Right lobe of liver (tissue), 6 donors: ENCODE data around the gene TMEM63C. TPM values are rescaled to one million over a fixed set of nuclear protein-coding genes. Genes with fewer than 3 reads are reported as not detected.

ENCODE experiments used
- ATAC-seq, 4 donors: fragments of 200-7000 bp; cut with Tn5 transposase; one replicate each; pipeline ENCODE4 v1.9.1; 2020; ENCODE audit warnings: mild to moderate bottlenecking in 4 of 4, moderate library complexity in 4 of 4
- DNase-seq, 3 donors: peaks; one replicate each; pipeline ENCODE4 v3.0.0-alpha.2; 2020
- H3K27ac ChIP-seq, 3 donors: fragments of 200-600 bp; one replicate each; pipeline ENCODE4 v1.8.0; 2022
- H3K27me3 ChIP-seq, 2 donors: fragments of 200-600 bp; one replicate each; pipeline ENCODE4 v1.8.0; 2022
- H3K36me3 ChIP-seq, 4 donors: fragments of 200-600 bp; sonication (generic) in 1 of 4; one replicate each; pipeline versions ENCODE4 v1.5.1 to v1.8.0; 2017 to 2022; ENCODE audit warnings: control low read depth in 1 of 4
- H3K4me1 ChIP-seq, 4 donors: fragments of 200-600 bp; sonication (generic) in 1 of 4; one replicate each; pipeline versions ENCODE4 v1.5.1 to v1.8.0; 2017 to 2022; ENCODE audit warnings: control low read depth in 1 of 4
- H3K4me3 ChIP-seq, 3 donors: fragments of 200-600 bp; one replicate each; pipeline ENCODE4 v1.8.0; 2022
- H3K9me3 ChIP-seq, 4 donors: fragments of 200-600 bp; sonication (generic) in 1 of 4; one replicate each; pipeline versions ENCODE4 v1.5.1 to v1.8.0; 2017 to 2022; ENCODE audit warnings: control low read depth in 1 of 4
- CTCF ChIP-seq, 4 donors: fragments of 200-600 bp in 3 of 4; fragments of 450-650 bp in 1 of 4; IDR thresholded peaks; one replicate each; pipeline versions ENCODE4 v1.5.1 to v1.8.0; 2016 to 2022; ENCODE audit warnings: antibody characterized with exemption in 4 of 4, mild to moderate bottlenecking in 2 of 4
- POLR2A ChIP-seq: fragments of 450-650 bp; IDR thresholded peaks from one replicate; pipeline ENCODE4 v1.6.1; 2017; ENCODE audit warnings: antibody characterized with exemption, mild to moderate bottlenecking
- WGBS: methylation state at CpG from one replicate; pipeline ENCODE4 v1.1.6; 2018; ENCODE audit warnings: low coverage, low lambda C conversion rate; ENCODE audit not compliant: insufficient coverage; ENCODE audit errors: missing lambda C conversion rate; 5-methylcytosine and 5-hydroxymethylcytosine counted together
- intact Hi-C, 2 donors: fragments of 100-400 bp; cut with DNase I; formaldehyde crosslinking; loops; one replicate each; pipeline versions ENCODE4 v1.11.2 to v1.14.1; 2022
- total RNA-seq, 6 experiments: library from RNA; depleted of rRNA in 2 of 6; stranded (reverse); fragments of >200 nt in 2 of 6; fragmentation: NEBNext Ultra II Directional in 3 of 6; extraction: Animal tissue kit (Norgen Biotek cat#: 25700) in 3 of 6; gene quantifications; one replicate each; pipeline versions ENCODE4 v1.1.0 to v1.2.4, GENCODE V29; 2016 to 2023
- donor health status: DM: no; HTN: yes; CAD: no.
- donor health status: DM: no; HTN: no; CAD: no.
- donor health status: DM: no; HTN: no; CAD: no.
- donor health status: DM: no; HTN: yes; CAD: no.
- donor health status: DM: no; HTN: yes; CAD: no.

The TMEM63C gene
- total RNA-seq, 6 experiments from 2014 or later: 0.07 to 0.82 (median 0.15) TPM; not detected in 2

GRCh38 chr14:77266336-77266735 is 84.7 kb downstream of the TMEM63C start:
- no peaks in the 10 kb centered on the region for H3K4me1 ChIP-seq
- no peak overlapping the region for H3K4me3 ChIP-seq
- no peaks in the 10 kb centered on the region for H3K36me3 ChIP-seq
- no peaks in the 10 kb centered on the region for H3K9me3 ChIP-seq
- intact Hi-C loops: no loop called here
- no peak for ATAC-seq
- peaks cover 0 to 3% of the 10 kb centered on the region in 2 donors for H3K27me3 ChIP-seq
- DNase-seq: no peak
- TF ChIP-seq CTCF (IDR thresholded peaks at IDR 0.05): no peak
- no peak for TF ChIP-seq POLR2A
- no peak overlapping the region for H3K27ac ChIP-seq
- WGBS: no CpG with 5 or more reads among the region's 8 CpGs

- Histone ChIP-seq H3K9me3 (no peaks in the 10 kb centered on the region), H3K4me1 (no peaks in the 10 kb centered on the region), H3K27ac (no peak overlapping the region), H3K4me3 (no peak overlapping the region), H3K27me3 (peaks cover 0 to 6% of the 10 kb centered on the region in 2 donors), H3K36me3 (no peaks in the 10 kb centered on the region)
- WGBS: 83% methylated on average over 2 of the region's 5 CpGs
- ATAC-seq (no peak), DNase-seq (no peak)
- TF ChIP-seq POLR2A (no peak), CTCF (IDR thresholded peaks at IDR 0.05) (no peak)
- intact Hi-C loops: no loop called here
These were observed 86.5 kb downstream of the TMEM63C start for GRCh38 chr14:77267937-77268699.

- DNase-seq: no peak
- intact Hi-C loops: no loop called here
These were observed 87.5 kb downstream of the TMEM63C start for GRCh38 chr14:77268989-77269600.

GRCh38 chr14:77270361-77271112 is 88.9 kb downstream of the TMEM63C start:
- Histone ChIP-seq H3K27me3 (peaks cover 0 to 6% of the 10 kb centered on the region in 2 donors), H3K27ac (no peak overlapping the region), H3K4me1 (no peaks in the 10 kb centered on the region), H3K36me3 (no peaks in the 10 kb centered on the region), H3K4me3 (no peak overlapping the region), H3K9me3 (no peaks in the 10 kb centered on the region)
- DNase-seq (no peak), ATAC-seq (no peak)
- intact Hi-C loops: no loop called here
- WGBS: 0% methylated on average over 12 of the region's 84 CpGs
- TF ChIP-seq CTCF (IDR thresholded peaks at IDR 0.05) (no peak), POLR2A (no peak)

More at GRCh38 chr14:77268989-77269600, 87.5 kb downstream of the TMEM63C start:
- no peaks in the 10 kb centered on the region for H3K36me3 ChIP-seq
- H3K27ac ChIP-seq: no peak overlapping the region
- TF ChIP-seq CTCF (IDR thresholded peaks at IDR 0.05) (no peak), POLR2A (no peak)
- WGBS: 33% methylated on average over 3 of the region's 8 CpGs
- no peaks in the 10 kb centered on the region for H3K9me3 ChIP-seq
- H3K27me3 ChIP-seq: peaks cover 0 to 6% of the 10 kb centered on the region in 2 donors
- H3K4me3 ChIP-seq: no peak overlapping the region
- peak in 1 of 4 donors; percentile 11 for ATAC-seq
- H3K4me1 ChIP-seq: no peaks in the 10 kb centered on the region
